HG02571 (cell line): ENCODE data around the gene NFIX.

Experiments
- ATAC-seq: cut with Tn5 transposase; IDR thresholded peaks from one replicate; pipeline ENCODE4 v1.9.1; 2021; ENCODE audit warnings: mild to moderate bottlenecking, moderate library complexity; ENCODE audit not compliant: unreplicated experiment

Gene NFIX

GRCh38 chr19:13089139-13089856 is 94.0 kb downstream of the NFIX start:
- ATAC-seq = no peak

GRCh38 chr19:13089857-13090507 is 94.7 kb downstream of the NFIX start:
- ATAC-seq = no peak

DNA sequence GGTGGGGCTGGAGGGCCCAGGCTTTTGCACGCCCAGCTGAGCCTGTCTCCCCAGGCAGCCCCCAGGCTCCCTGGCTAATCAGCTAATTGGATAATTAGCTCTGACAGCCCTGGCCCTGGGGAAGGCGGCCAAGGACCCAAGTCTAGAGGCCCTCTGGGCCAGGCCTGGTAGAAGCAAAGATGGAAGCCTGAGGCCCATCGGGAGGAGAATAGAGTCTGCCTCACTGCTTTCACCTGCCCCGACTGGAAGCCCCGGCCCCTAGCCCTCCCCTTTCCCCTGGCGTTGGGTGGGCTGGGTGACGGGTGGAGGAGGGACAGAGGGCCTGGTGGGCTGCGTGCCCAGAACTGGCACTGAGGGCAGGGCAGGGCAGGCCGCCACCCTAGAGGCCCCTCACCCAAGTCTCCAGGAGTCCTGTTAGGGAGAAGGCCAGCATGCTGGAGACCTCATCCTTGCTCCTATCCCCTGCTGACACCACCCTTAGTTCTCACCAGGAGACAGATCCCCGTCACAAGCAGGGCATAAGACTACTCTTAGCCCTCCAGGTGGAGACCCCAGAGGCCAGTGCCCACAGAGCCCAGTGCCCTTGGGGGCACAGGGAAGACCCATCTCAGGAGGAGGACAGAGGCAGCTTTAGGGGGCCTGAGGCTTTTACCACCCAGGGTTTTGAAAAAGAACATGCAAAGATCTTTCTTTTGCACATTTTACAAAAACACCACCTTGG is 95.4 kb downstream of the NFIX start:
- ATAC-seq = no peak

DNA sequence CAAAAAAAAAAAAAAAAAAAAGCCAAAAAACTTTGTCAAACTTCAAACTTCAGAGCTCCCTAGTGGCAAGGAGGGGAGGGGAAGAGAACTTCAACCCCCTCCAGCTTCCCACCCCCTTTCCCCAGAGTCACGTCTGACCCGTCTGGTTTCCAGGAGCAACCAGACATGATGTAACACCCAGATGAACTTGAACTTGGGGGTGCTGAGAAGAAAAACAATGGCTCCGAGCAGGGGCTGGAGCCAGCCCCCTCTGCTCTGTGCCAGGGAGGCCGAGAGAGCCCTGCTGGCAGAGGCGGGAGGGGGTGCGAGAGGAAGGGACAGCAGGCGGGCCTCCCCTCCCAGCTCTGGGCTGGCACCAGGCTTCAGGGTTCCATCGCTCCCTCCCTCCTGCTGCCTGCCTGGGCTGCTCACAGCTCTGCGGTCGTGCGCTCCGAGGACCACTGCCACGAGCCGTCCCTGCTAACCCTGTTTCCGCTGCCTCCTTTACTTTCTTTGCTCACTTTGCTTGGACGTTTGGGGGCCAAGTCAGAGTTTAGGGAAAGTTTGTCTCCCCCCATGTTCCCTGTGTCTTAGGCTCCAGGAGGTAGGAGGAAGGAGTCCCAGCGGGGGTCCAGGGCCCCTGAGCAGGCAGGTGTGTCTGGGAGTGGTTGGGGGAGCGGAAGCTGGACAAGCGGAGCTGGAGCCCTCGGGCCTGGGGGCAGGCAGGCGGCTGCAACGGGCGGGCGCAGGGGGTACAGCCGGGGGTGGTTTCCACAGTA is 96.3 kb downstream of the NFIX start:
- no peak for ATAC-seq

- no peak for ATAC-seq
Measured at GRCh38 chr19:13092158-13092543, 96.9 kb downstream of the NFIX start.

DNA sequence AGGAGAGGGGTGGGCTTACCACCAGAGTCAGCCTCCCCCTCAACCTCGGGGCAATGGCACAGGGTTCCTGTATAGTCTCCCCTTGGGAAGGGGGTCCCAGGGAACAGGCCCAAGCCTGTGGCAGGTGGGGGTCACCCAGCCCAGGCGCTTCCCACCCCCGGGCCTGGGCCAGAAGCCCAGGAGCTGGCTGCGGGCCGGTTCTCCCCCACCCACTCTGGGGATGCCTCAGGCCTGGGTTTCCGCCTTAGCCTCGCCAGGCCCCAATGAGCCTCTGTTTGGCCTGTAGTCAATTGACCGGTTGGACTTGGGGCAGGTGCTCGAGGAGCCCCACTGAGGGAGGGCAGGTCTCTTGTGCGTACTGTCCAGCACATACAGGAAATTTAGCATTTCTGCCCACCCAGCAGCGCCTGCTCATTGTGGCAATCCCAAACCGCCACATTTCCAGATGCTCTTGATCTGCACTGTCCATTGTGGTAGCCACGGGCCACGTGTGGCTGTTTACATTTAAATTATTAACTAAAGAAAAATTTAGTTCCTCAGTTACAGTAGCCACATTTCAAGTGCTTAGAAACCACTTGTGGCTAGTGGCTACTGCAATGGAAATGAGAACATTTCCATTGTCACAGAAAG is 97.4 kb downstream of the NFIX start:
- no peak for ATAC-seq

DNA sequence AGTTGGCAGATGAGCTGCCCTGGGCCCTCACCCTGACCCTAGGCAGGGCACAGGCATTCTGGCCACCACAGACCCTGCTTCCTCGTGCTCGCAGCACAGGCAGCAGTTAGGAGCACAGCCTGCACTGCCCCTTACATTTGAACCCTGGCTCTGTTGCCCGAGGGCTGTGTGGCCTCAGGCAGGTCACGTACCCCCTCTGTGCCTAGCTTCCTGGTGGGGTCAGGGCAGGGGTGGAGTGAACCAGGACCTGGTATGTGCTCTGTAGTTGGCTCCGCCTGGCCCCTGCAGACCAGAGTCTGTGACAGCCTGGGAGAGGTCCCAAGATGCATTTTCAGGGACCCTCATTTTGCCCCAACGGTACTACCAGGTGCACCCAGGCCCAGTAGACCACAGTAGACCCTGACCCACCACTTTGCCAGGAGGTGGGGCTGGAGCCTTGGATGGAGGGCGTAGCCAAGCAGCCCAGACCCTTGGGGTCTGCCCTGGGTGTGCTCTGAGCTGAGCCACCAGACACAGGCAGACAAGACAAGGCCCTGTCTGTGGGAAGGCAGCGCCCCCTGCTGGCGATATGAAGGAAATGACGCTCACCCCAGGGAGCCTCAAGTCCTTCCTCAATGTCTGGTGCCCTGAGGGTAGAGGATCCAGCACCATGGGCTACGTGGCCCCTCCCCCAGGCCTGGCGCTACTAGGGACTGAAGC is 98.3 kb downstream of the NFIX start:
- ATAC-seq = no peak

DNA sequence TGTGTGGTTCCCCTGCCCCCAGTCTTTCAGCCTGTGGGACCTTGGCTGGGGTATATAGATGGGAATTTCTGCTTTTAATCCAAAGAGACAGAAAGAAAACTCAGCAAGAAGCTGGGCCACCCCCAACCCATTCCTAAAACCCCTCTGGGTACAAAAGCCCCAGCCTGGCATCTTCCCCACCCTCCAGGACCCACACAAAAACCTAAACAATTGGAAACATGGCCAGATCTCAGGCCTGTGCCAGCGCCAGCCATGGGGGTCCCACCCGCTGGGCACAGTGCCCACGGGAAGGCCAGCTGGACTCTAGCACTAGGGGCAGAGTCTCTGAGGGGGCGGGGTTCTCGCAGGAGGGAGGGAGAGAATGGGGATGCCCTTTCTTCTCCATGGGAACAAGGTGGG is 98.8 kb downstream of the NFIX start:
- ATAC-seq = no peak

GRCh38 chr19:13094771-13095392 is 99.6 kb downstream of the NFIX start:
- ATAC-seq = no peak

- no peak for ATAC-seq
Measured at GRCh38 chr19:13095393-13095784, 100.1 kb downstream of the NFIX start.

DNA sequence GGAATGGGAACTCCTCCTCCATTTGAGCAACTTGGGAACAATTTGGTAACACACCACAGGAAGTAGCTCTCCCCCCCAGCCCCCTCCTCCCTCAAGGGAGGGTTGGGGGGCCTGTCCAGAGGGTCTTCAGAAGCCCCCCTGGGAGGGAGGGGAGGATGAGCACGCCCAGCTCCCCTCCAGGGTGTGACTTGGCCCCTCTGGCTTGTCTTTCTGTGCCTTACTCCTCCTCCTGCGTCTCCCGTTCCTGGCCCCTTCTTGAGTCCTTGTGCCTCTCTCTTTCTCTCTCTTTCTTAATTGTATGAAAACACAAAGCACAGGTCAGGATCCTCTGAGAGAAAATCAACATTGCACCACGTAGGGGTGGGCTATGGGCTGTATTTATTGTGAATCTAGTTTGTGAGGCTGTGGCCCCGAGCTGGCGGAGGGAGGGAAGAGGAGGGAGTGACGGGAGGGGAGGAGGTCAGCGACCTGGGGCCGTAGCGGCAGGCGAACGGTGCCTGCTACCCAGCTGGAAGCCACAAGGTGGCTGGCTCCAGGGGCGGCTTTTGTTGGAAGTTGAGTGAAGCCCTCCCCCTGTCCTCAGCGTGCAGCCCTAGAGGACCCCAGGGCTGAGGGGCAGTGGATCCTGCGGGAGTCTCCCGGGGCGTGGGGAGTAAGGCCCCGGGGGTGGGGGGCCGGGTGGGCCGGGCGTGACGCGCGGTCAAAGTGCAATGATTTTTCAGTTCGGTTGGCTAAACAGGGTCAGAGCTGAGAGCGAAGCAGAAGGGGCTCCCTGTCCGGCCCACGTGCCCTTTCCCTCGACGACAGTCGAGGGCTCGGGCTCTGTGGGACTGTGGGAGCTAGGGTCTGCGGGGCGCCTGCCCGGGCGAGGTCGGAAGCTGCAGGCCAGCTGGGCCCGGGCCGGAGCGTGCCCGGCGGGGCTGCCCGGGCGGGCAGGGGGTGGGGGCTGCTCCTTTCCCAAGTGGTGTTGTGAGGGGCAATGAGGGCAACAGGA is 101.0 kb downstream of the NFIX start:
- ATAC-seq = no peak

DNA sequence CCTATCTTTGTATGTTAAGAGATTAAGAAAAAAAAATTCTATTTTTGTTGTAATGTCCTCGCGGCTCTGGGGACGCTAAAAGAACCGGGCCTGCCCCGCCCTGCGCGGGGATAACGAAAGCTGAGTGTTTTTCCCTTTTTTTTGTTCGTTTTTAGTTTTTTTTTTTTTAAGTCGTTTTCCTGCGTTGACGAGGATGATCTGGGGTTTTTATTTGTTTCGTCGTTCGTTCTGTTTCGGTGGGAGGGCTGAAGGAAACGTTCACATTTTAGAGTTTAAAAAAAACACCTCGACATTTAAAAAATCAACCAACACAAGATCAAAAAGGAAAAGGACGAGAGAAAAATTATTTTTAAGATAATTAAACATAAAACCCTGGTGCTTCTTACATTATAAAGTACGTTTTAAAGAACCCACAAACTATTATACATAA is 101.8 kb downstream of the NFIX start:
- ATAC-seq = no peak

GRCh38 chr19:13097463-13098258 is 102.4 kb downstream of the NFIX start:
- ATAC-seq = no peak

GRCh38 chr19:13098277-13099072 is 103.2 kb downstream of the NFIX start:
- ATAC-seq = no peak

DNA sequence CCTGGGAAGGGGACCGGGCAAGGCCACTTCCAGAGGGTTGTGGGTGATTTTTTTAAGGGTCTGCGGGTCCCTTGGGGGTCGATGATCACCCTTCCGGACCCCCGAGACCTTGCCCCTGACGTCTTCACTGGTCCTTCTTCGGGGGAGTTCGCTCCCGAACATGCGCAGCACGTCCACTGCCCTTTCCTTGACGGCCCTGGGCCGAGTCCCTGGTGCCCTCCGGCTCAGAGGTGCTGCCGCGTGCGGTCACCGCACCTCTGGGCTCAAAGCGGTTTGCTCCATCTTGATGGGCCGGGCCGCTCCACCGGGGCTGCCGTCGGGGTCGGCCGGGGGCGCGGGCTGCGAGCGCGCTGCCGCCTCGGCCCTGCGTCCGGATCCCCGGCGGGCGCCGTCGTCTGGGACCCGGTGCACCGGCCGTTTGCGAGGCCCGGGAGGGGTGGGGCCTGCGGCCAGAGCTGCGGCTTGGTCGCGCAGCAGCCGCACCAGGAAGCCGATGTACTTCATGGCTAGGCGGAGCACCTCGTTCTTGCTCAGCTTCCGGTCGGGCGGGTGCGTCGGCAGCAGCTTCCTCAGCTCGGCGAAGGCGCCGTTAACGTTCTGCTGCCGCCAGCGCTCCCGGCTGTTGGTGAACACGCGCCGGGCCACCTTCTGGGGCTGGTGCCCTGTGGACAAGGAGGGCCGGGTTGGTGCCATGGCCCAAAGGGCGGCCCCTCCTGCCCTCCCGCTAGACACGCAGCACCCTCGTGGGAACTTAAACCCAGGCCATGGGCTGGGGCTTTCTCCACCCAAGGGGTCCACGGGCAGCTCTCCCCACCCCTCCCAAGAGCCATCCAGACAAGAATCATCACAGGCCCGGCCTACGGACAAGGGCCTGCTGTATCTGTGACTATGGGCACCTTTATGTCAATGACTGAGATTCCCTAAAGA is 104.1 kb downstream of the NFIX start:
- no peak for ATAC-seq

DNA sequence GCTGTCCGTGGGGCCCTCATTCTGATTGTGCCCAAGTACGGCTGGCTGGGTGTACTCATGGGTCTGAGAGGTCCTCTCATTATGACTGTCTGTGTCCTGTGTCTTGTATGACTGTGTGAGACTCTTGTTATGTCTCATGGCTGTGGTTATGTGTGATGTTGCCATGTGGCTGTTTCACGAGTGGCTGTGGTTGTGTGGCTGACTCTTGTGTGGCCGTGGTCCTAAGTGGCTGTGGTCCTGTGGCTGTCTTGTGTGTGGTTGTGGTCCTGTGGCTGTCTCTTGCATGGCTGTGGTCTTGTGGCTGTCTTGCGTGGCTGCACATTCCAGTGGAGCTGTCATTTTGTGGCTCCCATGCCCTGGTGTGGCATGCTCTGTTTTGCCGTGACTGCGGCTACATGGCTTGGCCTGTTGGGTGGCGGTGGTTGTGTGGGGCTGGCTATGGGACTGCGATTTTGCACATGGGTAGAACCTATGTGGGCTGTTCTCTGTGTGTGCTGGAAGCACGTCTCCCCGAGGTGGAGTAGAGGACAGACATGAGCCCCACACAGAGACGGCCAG is 104.8 kb downstream of the NFIX start:
- ATAC-seq = no peak
